Gastrocnemius medialis (tissue), 4 donors: ENCODE results near the gene DROSHA.

ENCODE experiments used
- POLR2A ChIP-seq, 2 donors: fragments of 450-650 bp; IDR thresholded peaks; one replicate each; pipeline ENCODE4 v1.6.1; 2017; ENCODE audit warnings: antibody characterized with exemption in 2 of 2, mild to moderate bottlenecking in 2 of 2, moderate library complexity in 2 of 2
- TF ChIP-seq, protein P1 (sequence below), 5 experiments: fragments of 450-650 bp in 3 of 5; fragments of 200-600 bp in 2 of 5; sonication (generic) in 2 of 5; IDR thresholded peaks in 4 of 5; conservative IDR thresholded peaks in 1 of 5; 1 replicate in 4 of 5; 2 replicates in 1 of 5; pipeline ENCODE4 v1.5.1; 2016 to 2019; ENCODE audit warnings: antibody characterized with exemption in 5 of 5, mild to moderate bottlenecking in 3 of 5, moderate library complexity in 3 of 5

DNA sequence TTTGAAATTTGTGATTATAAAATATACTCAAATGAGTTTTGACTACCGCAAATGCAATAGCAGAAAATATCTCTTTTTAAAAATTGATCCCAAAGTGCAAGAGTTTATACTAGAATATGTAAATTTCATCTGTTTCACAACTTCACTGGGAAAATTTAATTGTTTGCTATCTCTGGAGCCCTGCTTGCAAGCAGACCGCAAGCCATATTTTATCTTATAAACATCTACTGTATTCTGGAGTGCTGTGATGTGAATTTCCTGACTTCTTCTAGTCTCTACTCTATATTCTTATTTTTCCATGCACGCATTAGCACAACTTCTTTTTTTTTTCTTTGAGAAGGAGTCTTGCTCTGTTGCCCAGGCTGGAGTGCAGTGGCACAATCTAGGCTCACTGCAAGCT, 98.7 kb downstream of the DROSHA start:
- TF ChIP-seq, protein P1, sequence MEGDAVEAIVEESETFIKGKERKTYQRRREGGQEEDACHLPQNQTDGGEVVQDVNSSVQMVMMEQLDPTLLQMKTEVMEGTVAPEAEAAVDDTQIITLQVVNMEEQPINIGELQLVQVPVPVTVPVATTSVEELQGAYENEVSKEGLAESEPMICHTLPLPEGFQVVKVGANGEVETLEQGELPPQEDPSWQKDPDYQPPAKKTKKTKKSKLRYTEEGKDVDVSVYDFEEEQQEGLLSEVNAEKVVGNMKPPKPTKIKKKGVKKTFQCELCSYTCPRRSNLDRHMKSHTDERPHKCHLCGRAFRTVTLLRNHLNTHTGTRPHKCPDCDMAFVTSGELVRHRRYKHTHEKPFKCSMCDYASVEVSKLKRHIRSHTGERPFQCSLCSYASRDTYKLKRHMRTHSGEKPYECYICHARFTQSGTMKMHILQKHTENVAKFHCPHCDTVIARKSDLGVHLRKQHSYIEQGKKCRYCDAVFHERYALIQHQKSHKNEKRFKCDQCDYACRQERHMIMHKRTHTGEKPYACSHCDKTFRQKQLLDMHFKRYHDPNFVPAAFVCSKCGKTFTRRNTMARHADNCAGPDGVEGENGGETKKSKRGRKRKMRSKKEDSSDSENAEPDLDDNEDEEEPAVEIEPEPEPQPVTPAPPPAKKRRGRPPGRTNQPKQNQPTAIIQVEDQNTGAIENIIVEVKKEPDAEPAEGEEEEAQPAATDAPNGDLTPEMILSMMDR (IDR thresholded peaks at IDR 0.05 in 4 of 5, conservative IDR thresholded peaks at IDR 0.05 in 1 of 5), result no peak
- no peak for TF ChIP-seq POLR2A (IDR thresholded peaks at IDR 0.05)
